ENCODE data around the gene GLMP. TPM values are rescaled to one million over a fixed set of nuclear protein-coding genes. Genes with fewer than 3 reads are reported as not detected.

The GLMP gene, protein sequence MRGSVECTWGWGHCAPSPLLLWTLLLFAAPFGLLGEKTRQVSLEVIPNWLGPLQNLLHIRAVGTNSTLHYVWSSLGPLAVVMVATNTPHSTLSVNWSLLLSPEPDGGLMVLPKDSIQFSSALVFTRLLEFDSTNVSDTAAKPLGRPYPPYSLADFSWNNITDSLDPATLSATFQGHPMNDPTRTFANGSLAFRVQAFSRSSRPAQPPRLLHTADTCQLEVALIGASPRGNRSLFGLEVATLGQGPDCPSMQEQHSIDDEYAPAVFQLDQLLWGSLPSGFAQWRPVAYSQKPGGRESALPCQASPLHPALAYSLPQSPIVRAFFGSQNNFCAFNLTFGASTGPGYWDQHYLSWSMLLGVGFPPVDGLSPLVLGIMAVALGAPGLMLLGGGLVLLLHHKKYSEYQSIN
- 10 to 100 TPM; 31.8 to 46.2 TPM for total RNA-seq

DNA sequence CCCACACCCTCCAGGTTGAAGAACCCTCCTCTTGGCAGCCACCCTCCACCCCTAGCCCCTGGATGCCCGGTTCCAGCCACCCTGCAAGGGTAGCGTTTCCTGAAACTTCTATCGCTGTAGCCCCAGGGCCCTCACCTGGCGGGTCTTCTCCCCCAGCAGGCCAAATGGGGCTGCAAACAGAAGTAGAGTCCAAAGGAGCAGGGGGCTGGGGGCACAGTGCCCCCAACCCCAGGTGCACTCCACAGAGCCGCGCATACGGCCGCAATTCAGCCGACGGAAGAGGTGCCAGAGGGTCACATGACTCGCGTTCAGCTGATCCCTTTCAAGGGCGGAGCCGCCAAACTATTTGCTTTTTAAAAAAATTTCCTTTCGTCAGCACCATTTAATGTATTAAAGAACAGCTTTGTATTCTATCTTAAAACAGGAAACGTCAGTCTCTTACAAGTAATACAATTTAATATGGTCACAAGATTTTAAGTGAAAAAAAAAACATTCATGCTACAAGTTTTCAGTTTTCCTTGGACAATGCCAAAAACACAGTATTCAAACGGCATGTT, at the start of gene GLMP:
GLMP (minus strand) TSS at position 289 of the 557 bp plus-strand sequence; CDS start at position 255, 34 bp downstream.
- H3K27ac ChIP-seq, result no peak within 1 kb of the TSS
- H3K9me3 ChIP-seq, result no peaks in the 10 kb centered on the region
- peak within 1 kb of the TSS; percentile 67 for H3K4me3 ChIP-seq
- peaks cover 9% of the 10 kb centered on the region for H3K4me1 ChIP-seq
- peak; percentile 80 for DNase-seq
- TF ChIP-seq CTCF (IDR thresholded peaks at IDR 0.05), result no peak
- no peaks in the 10 kb centered on the region for H3K27me3 ChIP-seq
- H3K36me3 ChIP-seq, result no peaks in the 10 kb centered on the region
- H3K9ac ChIP-seq (ENCODE audit: low read depth in 2 of 2, low read length in 2 of 2), result peak within 1 kb of the TSS; percentile 75 to 89
- intact Hi-C loops (cut with DNase I), result no loop called here

- no peak for TF ChIP-seq CTCF (IDR thresholded peaks at IDR 0.05)
- Histone ChIP-seq H3K9ac (ENCODE audit: low read depth in 2 of 2, low read length in 2 of 2) (no peak overlapping the region), H3K9me3 (no peaks in the 10 kb centered on the region), H3K4me3 (no peak overlapping the region), H3K36me3 (no peaks in the 10 kb centered on the region), H3K4me1 (no peaks in the 10 kb centered on the region), H3K27me3 (no peaks in the 10 kb centered on the region), H3K27ac (no peak overlapping the region)
- DNase-seq, result no peak
- intact Hi-C loops (cut with DNase I), result no loop called here
Measured at GRCh38 chr1:156344409-156344808, 48.9 kb upstream of the GLMP start.

DNA sequence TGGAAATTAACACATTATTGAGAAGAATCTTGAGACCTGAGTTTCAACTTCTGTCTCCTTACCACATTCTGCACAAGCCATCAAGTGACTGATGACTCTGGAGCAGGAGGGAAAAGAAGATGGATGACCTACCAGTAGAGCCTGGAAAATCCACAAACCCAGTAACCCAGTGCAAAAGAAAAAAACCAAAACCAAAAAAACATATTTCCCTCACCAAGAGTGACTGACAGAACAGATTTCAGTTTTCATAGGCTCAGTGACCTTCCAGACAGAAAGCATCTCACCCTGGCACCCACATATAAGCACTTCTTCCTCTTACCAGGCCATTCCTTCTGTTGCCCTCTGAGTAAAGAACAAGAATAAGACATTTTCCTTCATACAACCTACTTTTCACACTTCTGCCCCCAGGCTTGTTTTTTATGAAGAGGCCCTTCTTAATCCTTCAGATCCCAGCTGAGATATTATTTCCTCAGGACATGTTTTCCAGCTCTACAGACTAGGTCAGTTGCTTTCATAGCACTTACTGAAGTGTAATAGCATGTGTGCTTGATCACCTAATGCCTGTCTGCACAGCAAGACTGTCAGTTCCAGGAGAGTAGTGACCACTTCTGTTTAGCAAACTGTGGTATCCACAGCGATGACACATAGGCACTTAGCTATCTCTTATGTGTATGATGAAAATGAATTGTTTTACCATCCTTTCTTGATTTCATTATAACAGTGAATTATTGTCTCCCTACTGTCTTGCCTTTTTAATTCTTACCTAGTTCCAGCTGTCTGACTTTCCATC, 46.9 kb upstream of the GLMP start:
- no peaks in the 10 kb centered on the region for H3K9me3 ChIP-seq
- no peak overlapping the region for H3K4me3 ChIP-seq
- H3K36me3 ChIP-seq, result no peaks in the 10 kb centered on the region
- TF ChIP-seq CTCF (IDR thresholded peaks at IDR 0.05), result no peak
- no peak for DNase-seq
- no peak overlapping the region for H3K27ac ChIP-seq
- H3K27me3 ChIP-seq, result no peaks in the 10 kb centered on the region
- no peak overlapping the region for H3K9ac ChIP-seq (ENCODE audit: low read depth in 2 of 2, low read length in 2 of 2)
- H3K4me1 ChIP-seq, result no peaks in the 10 kb centered on the region
- intact Hi-C loops (cut with DNase I), result no loop called here

DNA sequence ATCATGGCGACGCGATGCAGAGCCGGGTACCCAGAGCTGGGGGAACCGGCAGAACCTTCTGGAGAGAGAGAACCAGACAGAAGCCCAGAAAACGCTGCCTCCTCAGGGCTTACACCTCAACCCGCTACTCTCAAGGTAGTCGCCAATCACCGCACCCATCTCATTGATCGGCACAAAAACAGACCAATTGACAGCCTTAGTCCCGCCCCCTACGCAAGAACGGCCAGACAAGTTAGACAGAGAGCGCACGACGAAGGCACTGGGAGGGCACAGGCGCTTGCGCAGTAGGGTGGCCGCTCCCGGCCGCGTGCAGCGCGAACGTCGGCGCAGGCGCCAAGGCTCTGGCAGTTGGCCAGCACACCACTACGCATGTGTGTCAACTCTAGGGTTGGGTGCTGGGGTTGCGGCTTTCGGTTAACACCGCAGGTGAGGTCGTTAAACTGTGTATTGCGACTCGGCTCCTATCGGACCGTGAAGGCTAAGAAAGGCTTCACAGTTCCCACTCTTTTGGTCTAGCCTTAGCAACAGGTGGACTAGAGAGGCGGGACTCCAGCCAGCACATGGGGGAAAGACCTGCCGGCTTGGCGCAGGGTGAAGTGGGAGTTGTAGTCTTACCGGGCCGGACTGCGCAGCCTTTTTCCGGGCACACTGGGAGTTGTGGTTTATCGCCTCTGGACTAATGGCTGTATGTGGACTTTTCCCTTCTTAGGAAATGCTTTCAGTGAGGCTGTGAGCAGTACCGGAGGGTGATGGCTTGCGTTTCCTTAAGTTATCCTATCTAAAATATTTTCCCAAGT, 42.9 kb upstream of the GLMP start, which contains the start of the genes CCT3 and TSACC:
CCT3 (minus strand) TSS at position 113 of the 797 bp plus-strand sequence; CDS start at position 5, 108 bp downstream.
TSACC (plus strand) TSS at position 347 of the 797 bp plus-strand sequence. CDS start 1,232 bp downstream, outside the sequence.
- H3K27me3 ChIP-seq, result no peaks in the 10 kb centered on the region
- peak within 1 kb of the TSS; percentile 74 for H3K4me3 ChIP-seq
- peak; percentile 100 for DNase-seq
- peaks cover 8% of the 10 kb centered on the region for H3K4me1 ChIP-seq
- intact Hi-C loops (cut with DNase I), result no loop called here
- H3K9me3 ChIP-seq, result no peaks in the 10 kb centered on the region
- H3K27ac ChIP-seq, result peak within 1 kb of the TSS; percentile 72
- H3K9ac ChIP-seq (ENCODE audit: low read depth in 2 of 2, low read length in 2 of 2), result peak within 1 kb of the TSS; percentile 61 to 80
- H3K36me3 ChIP-seq, result peaks cover 5% of the 10 kb centered on the region
- no peak for TF ChIP-seq CTCF (IDR thresholded peaks at IDR 0.05)

GRCh38 chr1:156337888-156338179, 42.4 kb upstream of the GLMP start:
- Histone ChIP-seq H3K27ac (peak overlapping the region; percentile 72), H3K4me3 (peak overlapping the region; percentile 74), H3K36me3 (peaks cover 5% of the 10 kb centered on the region), H3K27me3 (no peaks in the 10 kb centered on the region), H3K9me3 (no peaks in the 10 kb centered on the region), H3K4me1 (peaks cover 8% of the 10 kb centered on the region), H3K9ac (ENCODE audit: low read depth in 2 of 2, low read length in 2 of 2) (peak overlapping the region; percentile 61 to 80)
- intact Hi-C loops (cut with DNase I), result no loop called here
- TF ChIP-seq CTCF (IDR thresholded peaks at IDR 0.05), result no peak
- no peak for DNase-seq
